ENCODE measurements around the gene BRAP. TPM values are rescaled to one million over a fixed set of nuclear protein-coding genes. Genes with fewer than 3 reads are reported as not detected.
A peak's percentile ranks its signal among the peaks of the same experiment; 100 is the strongest.
"Not testable (repeated sequence)": the region's sequence is repeated elsewhere in the genome, so short reads cannot be mapped to it uniquely, and the experiment has no call there.

Gene BRAP
- 13.9 TPM for polyA plus RNA-seq (ENCODE audit: insufficient read length)

GRCh38 chr12:111685811-111686573 is at the start of gene BRAP, which contains the start of gene ACAD10:
BRAP (minus strand) TSS chr12:111685956; CDS start chr12:111685792, 164 bp downstream.
ACAD10 (plus strand) TSS chr12:111686053; CDS start chr12:111692710, 6,657 bp downstream.
- peak; percentile 98 for DNase-seq

- DNase-seq, result no peak
Measured at GRCh38 chr12:111733340-111733915, 47.7 kb upstream of the BRAP start.

GRCh38 chr12:111732786-111733185 is 47.0 kb upstream of the BRAP start:
- no peak for DNase-seq

GRCh38 chr12:111730420-111730819 is 44.7 kb upstream of the BRAP start:
- DNase-seq, result no peak

GRCh38 chr12:111728795-111729194 is 43.0 kb upstream of the BRAP start:
- DNase-seq, result no peak

- not testable (repeated sequence) for DNase-seq
Measured at GRCh38 chr12:111723646-111724360, 38.0 kb upstream of the BRAP start.

GRCh38 chr12:111720457-111720856 is 34.7 kb upstream of the BRAP start:
- DNase-seq, result no peak

GRCh38 chr12:111719316-111719715 is 33.6 kb upstream of the BRAP start:
- not testable (repeated sequence) for DNase-seq

- DNase-seq, result peak; percentile 4
Measured at GRCh38 chr12:111715279-111715678, 29.5 kb upstream of the BRAP start.

- DNase-seq, result no peak
Measured at GRCh38 chr12:111706145-111706544, 20.4 kb upstream of the BRAP start.

GRCh38 chr12:111705672-111706071 is 19.9 kb upstream of the BRAP start:
- DNase-seq, result no peak

GRCh38 chr12:111699962-111700361 is 14.2 kb upstream of the BRAP start:
- no peak for DNase-seq

- no peak for DNase-seq
Measured at GRCh38 chr12:111693818-111694217, 8.1 kb upstream of the BRAP start.

- no peak for DNase-seq
Measured at GRCh38 chr12:111692575-111693210, 6.9 kb upstream of the BRAP start.

- no peak for DNase-seq
Measured at GRCh38 chr12:111691262-111691661, 5.5 kb upstream of the BRAP start.

- no peak for DNase-seq
Measured at GRCh38 chr12:111687952-111688351, 2.2 kb upstream of the BRAP start.

- DNase-seq, result no peak
Measured at GRCh38 chr12:111687255-111687654, 1.5 kb upstream of the BRAP start.

- DNase-seq, result no peak
Measured at GRCh38 chr12:111686574-111687105, 884 bp upstream of the BRAP start.

GRCh38 chr12:111685322-111685810 is 390 bp downstream of the BRAP start:
- no peak for DNase-seq

- DNase-seq, result not testable (repeated sequence)
Measured at GRCh38 chr12:111684485-111685198, 1.1 kb downstream of the BRAP start.

- no peak for DNase-seq
Measured at GRCh38 chr12:111677186-111677585, 8.6 kb downstream of the BRAP start.

GRCh38 chr12:111673503-111673902 is 12.3 kb downstream of the BRAP start:
- DNase-seq, result peak; percentile 14
